Neural cell (in vitro differentiated cells): ENCODE data around the gene SNX13.
A peak's percentile ranks its signal among the peaks of the same experiment; 100 is the strongest.

Experiments used
- EP300 ChIP-seq: fragments of 450-650 bp; conservative IDR thresholded peaks from 2 replicates; pipeline ENCODE4 v1.6.1; 2014; ENCODE audit warnings: antibody characterized with exemption, mild to moderate bottlenecking, moderate library complexity; ENCODE audit not compliant: poor library complexity, severe bottlenecking
- TF ChIP-seq, protein P1 (sequence below): fragments of 450-650 bp; IDR thresholded peaks from 2 replicates; pipeline ENCODE4 v1.5.1; 2014; ENCODE audit warnings: antibody characterized with exemption, mild to moderate bottlenecking, moderate library complexity; ENCODE audit not compliant: poor library complexity, severe bottlenecking
- TF ChIP-seq, protein P2 (sequence below): IDR thresholded peaks from 2 replicates; pipeline ENCODE4 v1.6.1; 2012; ENCODE audit warnings: borderline replicate concordance

GRCh38 chr7:17940302-17940883, at the start of gene SNX13:
- TF ChIP-seq, protein P1, sequence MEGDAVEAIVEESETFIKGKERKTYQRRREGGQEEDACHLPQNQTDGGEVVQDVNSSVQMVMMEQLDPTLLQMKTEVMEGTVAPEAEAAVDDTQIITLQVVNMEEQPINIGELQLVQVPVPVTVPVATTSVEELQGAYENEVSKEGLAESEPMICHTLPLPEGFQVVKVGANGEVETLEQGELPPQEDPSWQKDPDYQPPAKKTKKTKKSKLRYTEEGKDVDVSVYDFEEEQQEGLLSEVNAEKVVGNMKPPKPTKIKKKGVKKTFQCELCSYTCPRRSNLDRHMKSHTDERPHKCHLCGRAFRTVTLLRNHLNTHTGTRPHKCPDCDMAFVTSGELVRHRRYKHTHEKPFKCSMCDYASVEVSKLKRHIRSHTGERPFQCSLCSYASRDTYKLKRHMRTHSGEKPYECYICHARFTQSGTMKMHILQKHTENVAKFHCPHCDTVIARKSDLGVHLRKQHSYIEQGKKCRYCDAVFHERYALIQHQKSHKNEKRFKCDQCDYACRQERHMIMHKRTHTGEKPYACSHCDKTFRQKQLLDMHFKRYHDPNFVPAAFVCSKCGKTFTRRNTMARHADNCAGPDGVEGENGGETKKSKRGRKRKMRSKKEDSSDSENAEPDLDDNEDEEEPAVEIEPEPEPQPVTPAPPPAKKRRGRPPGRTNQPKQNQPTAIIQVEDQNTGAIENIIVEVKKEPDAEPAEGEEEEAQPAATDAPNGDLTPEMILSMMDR, result peak; percentile 70
- TF ChIP-seq EP300, result peak; percentile 56
- TF ChIP-seq, protein P2, sequence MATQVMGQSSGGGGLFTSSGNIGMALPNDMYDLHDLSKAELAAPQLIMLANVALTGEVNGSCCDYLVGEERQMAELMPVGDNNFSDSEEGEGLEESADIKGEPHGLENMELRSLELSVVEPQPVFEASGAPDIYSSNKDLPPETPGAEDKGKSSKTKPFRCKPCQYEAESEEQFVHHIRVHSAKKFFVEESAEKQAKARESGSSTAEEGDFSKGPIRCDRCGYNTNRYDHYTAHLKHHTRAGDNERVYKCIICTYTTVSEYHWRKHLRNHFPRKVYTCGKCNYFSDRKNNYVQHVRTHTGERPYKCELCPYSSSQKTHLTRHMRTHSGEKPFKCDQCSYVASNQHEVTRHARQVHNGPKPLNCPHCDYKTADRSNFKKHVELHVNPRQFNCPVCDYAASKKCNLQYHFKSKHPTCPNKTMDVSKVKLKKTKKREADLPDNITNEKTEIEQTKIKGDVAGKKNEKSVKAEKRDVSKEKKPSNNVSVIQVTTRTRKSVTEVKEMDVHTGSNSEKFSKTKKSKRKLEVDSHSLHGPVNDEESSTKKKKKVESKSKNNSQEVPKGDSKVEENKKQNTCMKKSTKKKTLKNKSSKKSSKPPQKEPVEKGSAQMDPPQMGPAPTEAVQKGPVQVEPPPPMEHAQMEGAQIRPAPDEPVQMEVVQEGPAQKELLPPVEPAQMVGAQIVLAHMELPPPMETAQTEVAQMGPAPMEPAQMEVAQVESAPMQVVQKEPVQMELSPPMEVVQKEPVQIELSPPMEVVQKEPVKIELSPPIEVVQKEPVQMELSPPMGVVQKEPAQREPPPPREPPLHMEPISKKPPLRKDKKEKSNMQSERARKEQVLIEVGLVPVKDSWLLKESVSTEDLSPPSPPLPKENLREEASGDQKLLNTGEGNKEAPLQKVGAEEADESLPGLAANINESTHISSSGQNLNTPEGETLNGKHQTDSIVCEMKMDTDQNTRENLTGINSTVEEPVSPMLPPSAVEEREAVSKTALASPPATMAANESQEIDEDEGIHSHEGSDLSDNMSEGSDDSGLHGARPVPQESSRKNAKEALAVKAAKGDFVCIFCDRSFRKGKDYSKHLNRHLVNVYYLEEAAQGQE, result peak; percentile 85
